SK-N-SH (cell line): ENCODE results near the gene CXCR3.

Experiments
- CTCF ChIP-seq: fragments of 200-600 bp; sonication (generic); IDR thresholded peaks from 2 replicates; pipeline ENCODE4 v1.6.1; 2017; ENCODE audit warnings: antibody characterized with exemption, mild to moderate bottlenecking, moderate library complexity
- EZH2phosphoT487 ChIP-seq: fragments of 200-600 bp; sonication (generic); IDR thresholded peaks from 2 replicates; pipeline ENCODE4 v1.6.1; 2017; ENCODE audit warnings: low read depth, mixed run types, mild to moderate bottlenecking, antibody characterized with exemption, moderate library complexity, borderline replicate concordance
- USF2 ChIP-seq: fragments of 150-350 bp; IDR thresholded peaks from 2 replicates; pipeline ENCODE4 v1.6.1; 2017; ENCODE audit warnings: antibody characterized with exemption, low read length, low read depth, borderline replicate concordance

GRCh38 chrX:71609095-71609750, 9.1 kb downstream of the CXCR3 start:
- TF ChIP-seq USF2: no peak
- no peak for TF ChIP-seq CTCF
- no peak for TF ChIP-seq EZH2phosphoT487
